Bone marrow (tissue), 2 donors: Measurements from ENCODE around the gene CDC34.

Experiments used
- DNase-seq, 2 donors: peaks; one replicate each; lab custom pipeline; 2025; lab: John Stamatoyannopoulos, UW

Gene CDC34

GRCh38 chr19:497491-497868, 34.1 kb upstream of the CDC34 start:
- DNase-seq = no peak

DNA sequence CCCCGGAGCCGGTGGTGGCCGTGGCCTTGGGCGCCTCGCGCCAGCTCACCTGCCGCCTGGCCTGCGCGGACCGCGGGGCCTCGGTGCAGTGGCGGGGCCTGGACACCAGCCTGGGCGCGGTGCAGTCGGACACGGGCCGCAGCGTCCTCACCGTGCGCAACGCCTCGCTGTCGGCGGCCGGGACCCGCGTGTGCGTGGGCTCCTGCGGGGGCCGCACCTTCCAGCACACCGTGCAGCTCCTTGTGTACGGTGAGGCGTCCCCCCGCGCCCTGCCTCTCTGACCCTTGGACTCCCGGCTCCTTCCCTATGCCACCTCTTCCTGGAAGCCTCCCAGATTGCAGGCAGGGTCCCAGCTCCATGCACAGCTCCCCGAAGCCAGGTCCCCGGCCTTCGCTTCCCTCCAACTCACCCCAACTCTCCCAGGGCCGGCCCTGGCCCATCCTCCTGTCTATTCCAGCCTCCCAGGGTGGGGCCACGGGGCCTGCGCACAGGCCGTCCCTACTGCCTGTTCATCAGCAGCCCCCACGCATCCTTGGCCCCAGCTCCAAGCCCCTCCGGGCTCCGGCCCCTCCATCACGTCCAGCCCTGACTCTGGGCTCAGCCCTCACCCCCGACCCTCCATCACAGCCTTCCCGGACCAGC, 33.6 kb upstream of the CDC34 start:
- DNase-seq = no peak

DNA sequence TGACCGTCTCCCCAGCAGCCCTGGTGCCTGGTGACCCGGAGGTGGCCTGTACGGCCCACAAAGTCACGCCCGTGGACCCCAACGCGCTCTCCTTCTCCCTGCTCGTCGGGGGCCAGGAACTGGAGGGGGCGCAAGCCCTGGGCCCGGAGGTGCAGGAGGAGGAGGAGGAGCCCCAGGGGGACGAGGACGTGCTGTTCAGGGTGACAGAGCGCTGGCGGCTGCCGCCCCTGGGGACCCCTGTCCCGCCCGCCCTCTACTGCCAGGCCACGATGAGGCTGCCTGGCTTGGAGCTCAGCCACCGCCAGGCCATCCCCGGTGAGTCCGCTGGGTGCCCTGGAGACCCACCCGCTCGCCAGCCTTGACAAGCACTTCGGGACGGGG, 33.1 kb upstream of the CDC34 start:
- no peak for DNase-seq

- DNase-seq = no peak
Observed at GRCh38 chr19:498977-499623, 32.5 kb upstream of the CDC34 start.

DNA sequence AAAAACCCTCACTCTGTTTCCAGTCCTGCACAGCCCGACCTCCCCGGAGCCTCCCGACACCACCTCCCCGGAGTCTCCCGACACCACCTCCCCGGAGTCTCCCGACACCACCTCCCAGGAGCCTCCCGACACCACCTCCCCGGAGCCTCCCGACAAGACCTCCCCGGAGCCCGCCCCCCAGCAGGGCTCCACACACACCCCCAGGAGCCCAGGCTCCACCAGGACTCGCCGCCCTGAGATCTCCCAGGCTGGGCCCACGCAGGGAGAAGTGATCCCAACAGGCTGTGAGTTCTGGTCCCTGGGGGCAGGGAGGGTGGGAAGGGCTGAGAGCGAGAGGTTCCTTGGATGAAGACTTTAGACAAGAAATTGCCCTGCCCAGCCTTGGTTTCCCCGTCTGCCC, 29.9 kb upstream of the CDC34 start:
- DNase-seq = no peak

DNA sequence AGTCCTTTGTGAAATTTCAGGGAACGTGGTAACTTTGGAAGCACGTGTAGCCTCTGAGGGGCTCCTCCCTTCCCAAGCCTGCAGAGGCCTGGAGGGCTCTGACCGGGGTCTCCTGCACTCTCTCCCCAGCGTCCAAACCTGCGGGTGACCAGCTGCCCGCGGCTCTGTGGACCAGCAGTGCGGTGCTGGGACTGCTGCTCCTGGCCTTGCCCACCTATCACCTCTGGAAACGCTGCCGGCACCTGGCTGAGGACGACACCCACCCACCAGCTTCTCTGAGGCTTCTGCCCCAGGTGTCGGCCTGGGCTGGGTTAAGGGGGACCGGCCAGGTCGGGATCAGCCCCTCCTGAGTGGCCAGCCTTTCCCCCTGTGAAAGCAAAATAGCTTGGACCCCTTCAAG, 26.9 kb upstream of the CDC34 start:
- no peak for DNase-seq

GRCh38 chr19:506404-507285, 24.9 kb upstream of the CDC34 start:
- peak; percentile 97 for DNase-seq

DNA sequence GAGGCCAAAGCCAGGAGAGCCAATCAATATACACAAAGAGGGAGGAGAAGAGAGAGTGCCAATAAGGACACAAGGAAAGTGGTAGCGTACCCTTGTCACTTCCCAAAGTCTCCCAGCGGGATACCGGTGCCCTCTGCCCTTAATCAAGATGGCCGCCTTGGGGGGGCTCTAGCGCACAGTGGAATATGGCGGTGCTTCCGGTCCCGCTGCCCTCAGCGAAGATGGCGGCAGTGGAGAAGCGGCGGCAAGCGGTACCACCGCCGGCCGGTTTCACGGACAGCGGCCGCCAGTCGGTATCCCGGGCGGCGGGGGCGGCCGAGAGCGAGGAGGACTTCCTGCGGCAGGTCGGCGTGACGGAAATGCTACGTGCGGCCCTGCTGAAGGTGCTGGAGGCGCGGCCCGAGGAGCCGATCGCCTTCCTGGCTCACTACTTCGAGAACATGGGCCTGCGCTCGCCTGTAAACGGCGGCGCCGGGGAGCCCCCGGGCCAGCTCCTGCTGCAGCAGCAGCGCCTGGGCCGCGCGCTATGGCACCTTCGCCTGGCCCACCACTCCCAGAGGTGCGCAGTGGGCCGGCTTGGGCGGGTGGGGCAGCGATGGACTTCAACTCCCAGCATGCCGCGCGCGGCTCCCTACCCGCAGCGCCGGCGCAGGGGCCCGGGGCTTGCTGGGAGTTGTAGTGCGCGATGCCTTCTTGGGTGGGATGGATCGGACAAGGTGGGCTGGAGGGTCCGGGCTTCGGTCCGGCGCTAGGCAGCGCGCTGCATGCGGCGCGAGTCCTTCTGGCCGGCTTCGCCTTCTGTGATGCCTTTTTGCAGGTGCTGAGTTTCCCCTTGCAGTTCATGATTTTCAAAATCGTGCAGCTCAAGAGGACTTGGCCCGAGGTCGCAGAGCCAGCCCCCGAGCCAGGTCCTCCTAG, 24.0 kb upstream of the CDC34 start, which contains the start of gene TPGS1:
TPGS1 (plus strand) TSS at position 212 of the 918 bp plus-strand sequence; CDS start at position 222, 10 bp downstream.
- peak in 1 of 2 donors; percentile 86 for DNase-seq

DNA sequence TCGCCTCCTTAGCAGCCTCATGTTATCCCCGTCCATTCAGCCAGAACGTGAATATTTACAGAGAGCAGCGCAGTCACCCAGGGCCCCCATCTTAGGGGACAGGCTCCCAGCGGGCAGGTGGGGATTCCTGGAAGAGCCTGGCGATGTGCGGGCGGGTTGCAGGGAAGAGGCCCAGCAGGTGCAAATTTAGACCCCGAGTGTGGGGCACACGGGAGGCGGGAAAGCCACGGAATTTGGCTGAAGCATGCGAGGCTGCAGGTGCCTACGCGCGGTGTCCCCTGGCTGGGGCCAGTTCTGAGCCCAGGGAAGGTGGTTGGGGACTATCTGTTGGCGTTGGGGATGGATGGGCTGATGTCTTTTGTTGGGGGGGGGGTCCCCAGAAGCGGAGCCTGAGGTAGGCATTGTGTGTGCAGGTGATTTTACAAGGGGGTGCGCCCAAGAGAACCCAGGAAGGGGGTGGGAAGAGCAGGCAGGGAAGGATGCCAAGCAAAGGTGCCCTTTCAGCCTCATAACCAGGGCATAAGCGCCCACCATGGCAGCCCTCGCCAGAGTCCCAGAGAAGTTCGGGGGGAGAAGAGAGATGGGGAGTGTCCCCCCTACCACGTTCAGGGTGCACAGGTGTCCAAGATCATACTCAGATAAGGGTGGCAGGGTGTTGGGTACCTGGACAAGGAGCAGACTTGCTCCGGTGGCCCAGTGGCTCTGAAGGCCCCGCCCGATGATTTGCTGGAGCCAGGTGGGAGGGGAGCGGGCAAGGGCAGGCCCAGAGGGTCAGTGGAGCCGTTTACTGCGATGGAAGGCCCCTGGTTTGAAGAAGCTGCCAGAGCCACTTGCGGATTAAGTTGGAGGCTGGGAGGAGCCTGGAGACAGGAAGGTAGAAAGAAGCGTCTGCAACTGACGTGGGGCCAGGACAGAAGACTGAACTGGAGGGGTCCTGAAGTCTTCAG, 23.1 kb upstream of the CDC34 start:
- no peak for DNase-seq

DNA sequence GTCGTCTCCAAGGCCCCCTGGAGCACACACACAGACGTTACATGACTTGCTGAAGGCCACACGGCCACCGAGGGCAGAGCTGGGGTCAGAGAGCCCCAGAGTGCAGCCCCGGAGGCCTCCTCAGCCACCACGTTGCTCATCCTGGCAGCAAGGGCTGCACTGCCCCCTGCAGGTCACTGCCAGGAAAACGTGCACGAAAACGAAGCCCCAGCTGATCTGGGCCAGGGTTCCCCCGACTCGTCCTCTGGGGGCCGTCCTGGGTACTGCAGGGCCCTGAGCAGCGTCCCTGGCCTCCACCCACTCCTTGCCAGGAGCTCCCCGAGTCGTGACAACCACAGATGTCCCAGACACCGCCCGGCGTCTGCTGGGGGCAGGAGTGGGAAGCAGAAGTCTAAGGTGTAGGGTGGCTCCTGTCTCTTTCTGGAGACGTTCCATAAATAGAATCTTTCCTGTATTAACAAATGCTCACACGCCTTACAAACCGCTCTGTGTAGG, 20.9 kb upstream of the CDC34 start:
- peak; percentile 84 to 86 for DNase-seq

- DNase-seq = peak; percentile 25 to 84
Observed at GRCh38 chr19:511101-511851, 20.3 kb upstream of the CDC34 start.

- no peak for DNase-seq
Observed at GRCh38 chr19:512547-513365, 18.8 kb upstream of the CDC34 start.

- no peak for DNase-seq
Observed at GRCh38 chr19:513368-514165, 18.0 kb upstream of the CDC34 start.

DNA sequence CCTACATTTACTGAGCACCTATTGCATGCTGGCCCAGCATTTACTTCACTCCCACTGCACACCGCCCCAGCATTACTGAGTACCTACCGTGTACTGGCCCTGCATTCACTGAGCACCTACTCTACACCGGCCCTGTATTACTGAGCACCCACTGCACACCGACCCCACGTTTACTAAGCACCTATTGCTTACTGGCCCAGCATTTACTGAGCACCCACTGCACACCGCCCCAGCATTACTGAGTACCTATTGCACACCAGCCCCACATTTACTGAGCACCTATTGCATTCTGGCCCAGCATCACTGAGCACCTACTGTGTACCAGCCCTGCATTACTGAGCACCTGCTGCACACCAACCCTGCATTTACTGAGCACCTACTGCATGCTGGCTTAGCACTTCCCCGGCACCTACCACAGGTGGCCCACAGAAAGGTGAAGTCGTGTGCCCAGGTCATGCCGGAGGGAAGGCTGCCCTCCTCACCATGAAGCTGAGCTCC, 17.3 kb upstream of the CDC34 start:
- no peak for DNase-seq

GRCh38 chr19:517721-518597, 13.6 kb upstream of the CDC34 start:
- no peak for DNase-seq

DNA sequence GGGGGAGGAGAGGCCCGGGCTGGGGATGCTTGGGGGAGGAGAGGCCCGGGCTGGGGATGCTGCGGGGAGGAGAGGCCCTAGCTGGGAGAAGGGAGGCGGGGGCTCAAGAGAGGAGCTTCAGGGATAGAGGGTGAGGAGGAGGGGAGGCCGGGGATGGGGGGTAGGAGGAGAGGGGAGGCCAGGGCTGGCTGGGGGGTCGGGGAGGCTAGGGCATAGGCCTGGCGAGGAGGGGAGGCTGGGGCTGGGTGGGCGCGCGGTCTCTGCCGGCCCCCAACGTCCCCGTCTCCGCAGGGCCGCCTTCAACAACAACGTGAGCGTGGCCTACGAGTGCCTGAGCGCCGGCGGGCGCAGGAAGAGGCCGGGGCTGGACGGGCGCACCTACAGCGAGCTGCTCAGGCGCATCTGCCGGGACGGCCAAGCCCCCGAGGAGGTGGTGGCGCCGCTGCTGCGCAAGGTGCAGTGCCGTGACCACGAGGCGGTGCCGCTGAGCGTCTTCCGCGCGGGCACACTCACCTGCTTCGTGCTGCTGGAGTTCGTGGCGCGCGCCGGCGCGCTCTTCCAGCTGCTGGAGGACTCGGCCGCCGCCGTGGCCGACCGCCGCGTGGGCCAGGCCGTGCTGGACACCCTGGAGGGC, 12.8 kb upstream of the CDC34 start:
- no peak for DNase-seq
